Measurements from ENCODE around the gene ARHGAP24. TPM values are rescaled to one million over a fixed set of nuclear protein-coding genes. Genes with fewer than 3 reads are reported as not detected.

Gene ARHGAP24
- total and polyA plus RNA-seq, 3 donors from 2014 or later = 5.7 to 9.9 (median 9.4) TPM

GRCh38 chr4:85457752-85458467 is 17.0 kb upstream of the ARHGAP24 start:
- WGBS, 2 donors = 64 to 65% methylated on average over 5 of the region's 5 CpGs
- Histone ChIP-seq H3K9me3 (no peaks in the 10 kb centered on the region), H3K4me3 (no peak overlapping the region), H3K4me1 (no peaks in the 10 kb centered on the region), H3K27me3 (no peaks in the 10 kb centered on the region), H3K27ac (no peak overlapping the region), H3K36me3 (ENCODE audit: low read depth, missing control alignments) (no peaks in the 10 kb centered on the region)
- no peak for DNase-seq
- TF ChIP-seq POLR2A (IDR thresholded peaks at IDR 0.05) = no peak
- TF ChIP-seq, protein P1, sequence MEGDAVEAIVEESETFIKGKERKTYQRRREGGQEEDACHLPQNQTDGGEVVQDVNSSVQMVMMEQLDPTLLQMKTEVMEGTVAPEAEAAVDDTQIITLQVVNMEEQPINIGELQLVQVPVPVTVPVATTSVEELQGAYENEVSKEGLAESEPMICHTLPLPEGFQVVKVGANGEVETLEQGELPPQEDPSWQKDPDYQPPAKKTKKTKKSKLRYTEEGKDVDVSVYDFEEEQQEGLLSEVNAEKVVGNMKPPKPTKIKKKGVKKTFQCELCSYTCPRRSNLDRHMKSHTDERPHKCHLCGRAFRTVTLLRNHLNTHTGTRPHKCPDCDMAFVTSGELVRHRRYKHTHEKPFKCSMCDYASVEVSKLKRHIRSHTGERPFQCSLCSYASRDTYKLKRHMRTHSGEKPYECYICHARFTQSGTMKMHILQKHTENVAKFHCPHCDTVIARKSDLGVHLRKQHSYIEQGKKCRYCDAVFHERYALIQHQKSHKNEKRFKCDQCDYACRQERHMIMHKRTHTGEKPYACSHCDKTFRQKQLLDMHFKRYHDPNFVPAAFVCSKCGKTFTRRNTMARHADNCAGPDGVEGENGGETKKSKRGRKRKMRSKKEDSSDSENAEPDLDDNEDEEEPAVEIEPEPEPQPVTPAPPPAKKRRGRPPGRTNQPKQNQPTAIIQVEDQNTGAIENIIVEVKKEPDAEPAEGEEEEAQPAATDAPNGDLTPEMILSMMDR (IDR thresholded peaks at IDR 0.05) = no peak
- intact Hi-C loops (cut with DNase I; ENCODE audit: low total_unique reads) = no loop called here

- WGBS, 2 donors = 83 to 86% methylated on average over 1 of the region's 1 CpG
- H3K4me1 ChIP-seq = no peaks in the 10 kb centered on the region
- no peaks in the 10 kb centered on the region for H3K9me3 ChIP-seq
- no peak overlapping the region for H3K27ac ChIP-seq
- H3K27me3 ChIP-seq = no peaks in the 10 kb centered on the region
- intact Hi-C loops (cut with DNase I; ENCODE audit: low total_unique reads) = no loop called here
- H3K36me3 ChIP-seq (ENCODE audit: low read depth, missing control alignments) = no peaks in the 10 kb centered on the region
- DNase-seq = no peak
- TF ChIP-seq, protein P1 (IDR thresholded peaks at IDR 0.05) = no peak
- TF ChIP-seq POLR2A (IDR thresholded peaks at IDR 0.05) = no peak
- no peak overlapping the region for H3K4me3 ChIP-seq
Observed at GRCh38 chr4:85459736-85460135, 15.2 kb upstream of the ARHGAP24 start.

GRCh38 chr4:85474356-85474755 is 594 bp upstream of the ARHGAP24 start:
- Histone ChIP-seq H3K4me3 (peak overlapping the region; percentile 48 to 64), H3K27me3 (no peaks in the 10 kb centered on the region), H3K4me1 (no peaks in the 10 kb centered on the region), H3K9me3 (no peaks in the 10 kb centered on the region), H3K36me3 (ENCODE audit: low read depth, missing control alignments) (no peaks in the 10 kb centered on the region), H3K27ac (no peak overlapping the region)
- WGBS, 2 donors = 50 to 53% methylated on average over 4 of the region's 4 CpGs
- no peak for DNase-seq
- TF ChIP-seq, protein P1 (IDR thresholded peaks at IDR 0.05) = no peak
- TF ChIP-seq POLR2A (IDR thresholded peaks at IDR 0.05) = no peak
- intact Hi-C loops (cut with DNase I; ENCODE audit: low total_unique reads) = no loop called here

- WGBS, 2 donors = 6 to 7% methylated on average over 11 to 14 of the region's 21 CpGs
Observed at GRCh38 chr4:85475631-85476233, 782 bp downstream of the ARHGAP24 start.

More at GRCh38 chr4:85475631-85476233, 782 bp downstream of the ARHGAP24 start:
- TF ChIP-seq, protein P1 (IDR thresholded peaks at IDR 0.05) = no peak
- TF ChIP-seq POLR2A (IDR thresholded peaks at IDR 0.05) = no peak
- DNase-seq = no peak
- Histone ChIP-seq H3K9me3 (no peaks in the 10 kb centered on the region), H3K4me1 (no peaks in the 10 kb centered on the region), H3K36me3 (ENCODE audit: low read depth, missing control alignments) (no peaks in the 10 kb centered on the region), H3K27me3 (no peaks in the 10 kb centered on the region), H3K4me3 (peak overlapping the region; percentile 48 to 64), H3K27ac (no peak overlapping the region)
- intact Hi-C loops (cut with DNase I; ENCODE audit: low total_unique reads) = no loop called here
